PC-9 (cell line): ENCODE data around the gene ACAP3. TPM values are rescaled to one million over a fixed set of nuclear protein-coding genes. Genes with fewer than 3 reads are reported as not detected.

Experiments
- BruUV-seq: library from RNA; stranded (reverse); fragments of 400-500 nt; replicated peaks from 2 replicates; lab custom pipeline; 2021; lab: Mats Ljungman, UMichigan
- CTCF ChIA-PET: fragments of 300-600 bp; sonication (Branson Sonifier 250); formaldehyde crosslinking; loops from one replicate; lab custom pipeline; 2022; ENCODE audit warnings: antibody characterized with exemption; lab: Charles Lee
- POLR2A ChIA-PET: fragments of 300-600 bp; sonication (Branson Sonifier 250); formaldehyde crosslinking; loops from one replicate; lab custom pipeline; 2022; ENCODE audit warnings: antibody characterized with exemption; ENCODE audit not compliant: unreplicated experiment; lab: Charles Lee
- DNase-seq, 2 experiments: peaks; one replicate each; pipeline versions ENCODE4 v3.0.0 to v3.0.0-alpha.2; 2015 to 2022; ENCODE audit warnings: mixed read lengths in 1 of 2
- H2AFZ ChIP-seq: fragments of 200-600 bp; sonication (generic); 2 replicates; pipeline ENCODE4 v1.8.1; 2017; ENCODE audit warnings: antibody characterized with exemption
- H3F3A ChIP-seq: fragments of 200-600 bp; sonication (generic); 2 replicates; pipeline ENCODE4 v1.8.1; 2017; ENCODE audit warnings: antibody characterized with exemption, mild to moderate bottlenecking, low read depth; ENCODE audit not compliant: insufficient read depth
- H3K27ac ChIP-seq: fragments of 200-600 bp; sonication (generic); 2 replicates; pipeline ENCODE4 v1.6.1; 2016; ENCODE audit warnings: mixed run types
- H3K27me3 ChIP-seq: fragments of 200-600 bp; sonication (generic); 2 replicates; pipeline ENCODE4 v1.6.1; 2016; ENCODE audit warnings: low read depth, mixed run types; ENCODE audit not compliant: insufficient read depth
- H3K36me3 ChIP-seq: fragments of 200-600 bp; sonication (generic); 2 replicates; pipeline ENCODE4 v1.6.1; 2016; ENCODE audit warnings: low read depth, mixed run types
- H3K4me1 ChIP-seq: fragments of 200-600 bp; sonication (generic); replicated peaks from 2 replicates; pipeline ENCODE4 v1.6.1; 2016; ENCODE audit warnings: mixed run types; ENCODE audit not compliant: insufficient read depth
- H3K4me2 ChIP-seq: fragments of 200-600 bp; sonication (generic); 2 replicates; pipeline ENCODE4 v1.6.1; 2017; ENCODE audit warnings: mixed run types
- H3K4me3 ChIP-seq: fragments of 200-600 bp; sonication (generic); 2 replicates; pipeline ENCODE4 v1.6.1; 2016; ENCODE audit warnings: mixed run types
- H3K79me2 ChIP-seq: fragments of 200-600 bp; sonication (generic); 2 replicates; pipeline ENCODE4 v1.6.1; 2017; ENCODE audit warnings: low read depth, mixed run types
- H3K9me2 ChIP-seq: fragments of 200-600 bp; sonication (generic); 2 replicates; pipeline ENCODE4 v1.8.1; 2017; ENCODE audit warnings: mild to moderate bottlenecking; ENCODE audit not compliant: insufficient read depth
- H3K9me3 ChIP-seq: fragments of 200-600 bp; sonication (generic); 2 replicates; pipeline ENCODE4 v1.8.1; 2016; ENCODE audit warnings: low read depth; ENCODE audit not compliant: insufficient read depth
- H4K20me1 ChIP-seq: fragments of 200-600 bp; sonication (generic); 2 replicates; pipeline ENCODE4 v1.8.1; 2017; ENCODE audit not compliant: insufficient read depth
- EZH2 ChIP-seq: fragments of 200-600 bp; sonication (generic); IDR thresholded peaks from 2 replicates; pipeline ENCODE4 v1.8.0; 2017; ENCODE audit warnings: antibody characterized with exemption, low read depth
- intact Hi-C: fragments of 100-400 bp; cut with micrococcal nuclease; formaldehyde crosslinking; loops from one replicate; pipeline ENCODE4 v1.10.0; 2022; ENCODE audit not compliant: unreplicated experiment
- total RNA-seq: library from RNA; stranded (reverse); gene quantifications from 2 replicates; pipeline ENCODE4 v1.2.3, GENCODE V29; 2021
- TF ChIP-seq, protein P1 (sequence below): fragments of 200-600 bp; sonication (generic); conservative IDR thresholded peaks from 2 replicates; pipeline ENCODE4 v1.6.1; 2017; ENCODE audit warnings: mixed run types, antibody characterized with exemption, mild to moderate bottlenecking, moderate library complexity

ACAP3 gene
- total RNA-seq, 1 experiment from 2014 or later, result 54.8 TPM

GRCh38 chr1:1287288-1288110, 20.2 kb downstream of the ACAP3 start:
- no peak for DNase-seq
- Histone ChIP-seq H3K4me3 (no peak overlapping the region), H3F3A (peaks cover 10% of the 10 kb centered on the region; the same call in 1 of the 2 replicates), H2AFZ (no peak overlapping the region), H3K36me3 (no peaks in the 10 kb centered on the region), H3K4me2 (no peak overlapping the region), H3K79me2 (no peaks in the 10 kb centered on the region), H3K27ac (no peak overlapping the region), H3K27me3 (no peaks in the 10 kb centered on the region), H3K4me1 (peaks cover 20% of the 10 kb centered on the region), H4K20me1 (no peaks in the 10 kb centered on the region), H3K9me3 (no peaks in the 10 kb centered on the region), H3K9me2 (no peaks in the 10 kb centered on the region)
- ChIA-PET CTCF (no interaction called here), POLR2A (no interaction called here)
- intact Hi-C loops, result no loop called here
- no TSS peak for BruUV-seq
- TF ChIP-seq EZH2, result no peak
- TF ChIP-seq, protein P1, sequence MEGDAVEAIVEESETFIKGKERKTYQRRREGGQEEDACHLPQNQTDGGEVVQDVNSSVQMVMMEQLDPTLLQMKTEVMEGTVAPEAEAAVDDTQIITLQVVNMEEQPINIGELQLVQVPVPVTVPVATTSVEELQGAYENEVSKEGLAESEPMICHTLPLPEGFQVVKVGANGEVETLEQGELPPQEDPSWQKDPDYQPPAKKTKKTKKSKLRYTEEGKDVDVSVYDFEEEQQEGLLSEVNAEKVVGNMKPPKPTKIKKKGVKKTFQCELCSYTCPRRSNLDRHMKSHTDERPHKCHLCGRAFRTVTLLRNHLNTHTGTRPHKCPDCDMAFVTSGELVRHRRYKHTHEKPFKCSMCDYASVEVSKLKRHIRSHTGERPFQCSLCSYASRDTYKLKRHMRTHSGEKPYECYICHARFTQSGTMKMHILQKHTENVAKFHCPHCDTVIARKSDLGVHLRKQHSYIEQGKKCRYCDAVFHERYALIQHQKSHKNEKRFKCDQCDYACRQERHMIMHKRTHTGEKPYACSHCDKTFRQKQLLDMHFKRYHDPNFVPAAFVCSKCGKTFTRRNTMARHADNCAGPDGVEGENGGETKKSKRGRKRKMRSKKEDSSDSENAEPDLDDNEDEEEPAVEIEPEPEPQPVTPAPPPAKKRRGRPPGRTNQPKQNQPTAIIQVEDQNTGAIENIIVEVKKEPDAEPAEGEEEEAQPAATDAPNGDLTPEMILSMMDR, result no peak

GRCh38 chr1:1286313-1287261, 21.1 kb downstream of the ACAP3 start:
- peaks cover 10% of the 10 kb centered on the region; the same call in 1 of the 2 replicates for H3F3A ChIP-seq
- H3K79me2 ChIP-seq, result no peaks in the 10 kb centered on the region
- ChIA-PET POLR2A (no interaction called here), CTCF (no interaction called here)
- no peaks in the 10 kb centered on the region for H3K36me3 ChIP-seq
- intact Hi-C loops, result no loop called here
- TF ChIP-seq, protein P1, result no peak
- no peak for TF ChIP-seq EZH2
- no TSS peak for BruUV-seq
- no peak overlapping the region for H3K4me3 ChIP-seq
- no peaks in the 10 kb centered on the region for H4K20me1 ChIP-seq
- no peaks in the 10 kb centered on the region for H3K9me2 ChIP-seq
- H3K4me2 ChIP-seq, result no peak overlapping the region
- no peak for DNase-seq
- no peaks in the 10 kb centered on the region for H3K9me3 ChIP-seq
- no peak overlapping the region for H3K27ac ChIP-seq
- peaks cover 26% of the 10 kb centered on the region for H3K4me1 ChIP-seq
- no peaks in the 10 kb centered on the region for H3K27me3 ChIP-seq
- no peak overlapping the region for H2AFZ ChIP-seq

DNA sequence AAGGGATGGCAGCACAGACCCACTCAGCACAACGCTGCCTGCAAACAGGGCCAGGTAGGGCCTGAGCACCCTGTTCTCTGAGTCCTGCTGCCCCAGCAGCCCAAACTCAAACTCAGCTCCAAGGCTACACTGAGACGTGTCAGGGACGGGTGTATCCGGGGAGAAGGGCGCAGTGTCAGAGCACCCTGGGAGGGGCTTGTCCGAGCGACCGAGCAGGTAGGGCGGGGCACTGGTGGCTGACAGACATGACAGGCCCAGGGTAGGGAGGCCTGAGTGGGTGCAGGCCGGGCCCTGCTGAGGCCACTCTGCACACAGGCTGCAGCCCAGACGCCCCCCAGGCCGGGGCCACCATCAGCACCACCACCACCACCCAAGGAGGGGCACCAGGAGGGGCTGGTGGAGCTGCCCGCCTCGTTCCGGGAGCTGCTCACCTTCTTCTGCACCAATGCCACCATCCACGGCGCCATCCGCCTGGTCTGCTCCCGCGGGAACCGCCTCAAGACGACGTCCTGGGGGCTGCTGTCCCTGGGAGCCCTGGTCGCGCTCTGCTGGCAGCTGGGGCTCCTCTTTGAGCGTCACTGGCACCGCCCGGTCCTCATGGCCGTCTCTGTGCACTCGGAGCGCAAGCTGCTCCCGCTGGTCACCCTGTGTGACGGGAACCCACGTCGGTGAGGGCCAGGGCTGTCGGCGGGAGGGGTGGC, 22.0 kb downstream of the ACAP3 start:
- Histone ChIP-seq H3F3A (peaks cover 14% of the 10 kb centered on the region; the same call in 1 of the 2 replicates), H3K4me2 (no peak overlapping the region), H3K79me2 (no peaks in the 10 kb centered on the region), H3K36me3 (no peaks in the 10 kb centered on the region), H3K27me3 (no peaks in the 10 kb centered on the region), H4K20me1 (no peaks in the 10 kb centered on the region), H2AFZ (no peak overlapping the region), H3K27ac (no peak overlapping the region), H3K4me1 (peaks cover 19% of the 10 kb centered on the region), H3K9me3 (no peaks in the 10 kb centered on the region), H3K9me2 (no peaks in the 10 kb centered on the region), H3K4me3 (no peak overlapping the region)
- no peak for DNase-seq
- BruUV-seq, result no TSS peak
- POLR2A ChIA-PET, result no interaction called here
- CTCF ChIA-PET, result interaction anchor here (0.6 kb wide), 1 partner anchor 15 kb away, joined by 10 read pairs; no protein-coding TSS in a partner anchor
- intact Hi-C loops, result no loop called here
- TF ChIP-seq, protein P1, result no peak
- TF ChIP-seq EZH2, result no peak
